HG02642 (cell line): ENCODE data around the gene CDCP1.

Experiments used
- ATAC-seq: cut with Tn5 transposase; IDR thresholded peaks from one replicate; pipeline ENCODE4 v1.9.1; 2021; ENCODE audit warnings: mild to moderate bottlenecking; ENCODE audit not compliant: unreplicated experiment, poor library complexity

Gene CDCP1, protein sequence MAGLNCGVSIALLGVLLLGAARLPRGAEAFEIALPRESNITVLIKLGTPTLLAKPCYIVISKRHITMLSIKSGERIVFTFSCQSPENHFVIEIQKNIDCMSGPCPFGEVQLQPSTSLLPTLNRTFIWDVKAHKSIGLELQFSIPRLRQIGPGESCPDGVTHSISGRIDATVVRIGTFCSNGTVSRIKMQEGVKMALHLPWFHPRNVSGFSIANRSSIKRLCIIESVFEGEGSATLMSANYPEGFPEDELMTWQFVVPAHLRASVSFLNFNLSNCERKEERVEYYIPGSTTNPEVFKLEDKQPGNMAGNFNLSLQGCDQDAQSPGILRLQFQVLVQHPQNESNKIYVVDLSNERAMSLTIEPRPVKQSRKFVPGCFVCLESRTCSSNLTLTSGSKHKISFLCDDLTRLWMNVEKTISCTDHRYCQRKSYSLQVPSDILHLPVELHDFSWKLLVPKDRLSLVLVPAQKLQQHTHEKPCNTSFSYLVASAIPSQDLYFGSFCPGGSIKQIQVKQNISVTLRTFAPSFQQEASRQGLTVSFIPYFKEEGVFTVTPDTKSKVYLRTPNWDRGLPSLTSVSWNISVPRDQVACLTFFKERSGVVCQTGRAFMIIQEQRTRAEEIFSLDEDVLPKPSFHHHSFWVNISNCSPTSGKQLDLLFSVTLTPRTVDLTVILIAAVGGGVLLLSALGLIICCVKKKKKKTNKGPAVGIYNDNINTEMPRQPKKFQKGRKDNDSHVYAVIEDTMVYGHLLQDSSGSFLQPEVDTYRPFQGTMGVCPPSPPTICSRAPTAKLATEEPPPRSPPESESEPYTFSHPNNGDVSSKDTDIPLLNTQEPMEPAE

DNA sequence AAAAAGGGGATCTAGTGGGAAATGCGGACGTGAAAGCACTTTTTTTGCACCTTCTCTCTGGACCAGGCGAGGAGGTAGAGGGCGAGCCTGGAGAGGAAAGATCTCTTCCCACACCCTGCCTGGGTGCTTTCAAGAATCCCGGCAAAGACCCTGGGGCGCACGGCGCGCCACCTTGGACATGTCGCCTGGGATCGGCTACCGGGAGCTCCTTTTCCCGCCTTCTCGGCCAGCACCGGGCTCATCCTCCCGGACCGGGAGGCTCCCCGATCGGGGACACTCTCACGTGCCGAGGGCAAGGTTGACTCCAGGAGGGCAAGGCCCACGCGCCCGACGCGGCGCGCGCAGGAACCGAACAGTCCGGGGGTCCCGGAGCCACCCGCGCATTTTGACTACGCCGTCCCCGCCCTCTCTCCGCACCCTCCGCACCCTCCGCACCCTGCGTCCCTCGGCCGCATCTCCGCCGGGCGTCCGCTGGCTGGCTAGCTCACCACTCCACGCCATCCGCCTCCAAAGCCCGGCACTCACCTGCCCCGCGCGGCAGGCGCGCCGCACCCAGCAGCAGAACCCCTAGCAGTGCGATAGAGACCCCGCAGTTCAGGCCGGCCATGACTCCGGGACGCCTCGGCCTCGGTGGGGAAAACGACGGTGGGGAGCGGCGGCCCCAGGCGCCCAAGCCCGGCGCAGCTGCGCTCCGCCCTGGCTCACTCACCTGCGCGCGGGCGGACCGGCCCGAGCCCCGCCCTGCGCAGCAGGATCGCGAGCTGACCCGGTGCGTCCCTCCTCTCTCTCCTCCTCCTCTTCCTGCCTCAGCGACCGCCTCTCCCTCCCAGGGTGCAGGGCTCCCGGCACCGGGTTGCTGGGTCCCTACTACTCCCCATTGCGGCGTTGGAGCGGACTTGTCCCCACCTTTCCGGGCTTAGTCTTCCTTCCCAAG is at the start of gene CDCP1:
CDCP1 (minus strand) TSS at position 698 of the 934 bp plus-strand sequence; CDS start at position 607, 91 bp downstream.
- no peak for ATAC-seq

DNA sequence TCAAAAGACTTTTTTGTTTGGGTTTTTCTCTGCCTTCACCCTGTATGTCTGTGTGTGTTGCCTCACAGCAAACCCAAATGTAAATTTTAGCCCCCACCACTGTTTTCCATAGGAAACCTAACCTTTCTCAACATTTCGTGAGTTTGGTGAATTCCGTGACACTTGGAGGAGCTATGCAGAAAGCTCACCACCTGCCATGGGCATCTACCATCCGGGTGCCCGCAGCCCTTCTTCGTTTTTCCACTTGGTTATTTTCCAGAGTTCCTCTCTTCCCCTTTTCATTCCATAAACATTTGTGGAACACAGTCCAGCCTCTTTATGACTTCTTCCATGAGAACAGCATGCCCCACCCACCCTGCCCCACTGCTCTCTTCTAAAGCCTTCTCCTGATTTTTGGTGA is 48.6 kb upstream of the CDCP1 start:
- no peak for ATAC-seq

DNA sequence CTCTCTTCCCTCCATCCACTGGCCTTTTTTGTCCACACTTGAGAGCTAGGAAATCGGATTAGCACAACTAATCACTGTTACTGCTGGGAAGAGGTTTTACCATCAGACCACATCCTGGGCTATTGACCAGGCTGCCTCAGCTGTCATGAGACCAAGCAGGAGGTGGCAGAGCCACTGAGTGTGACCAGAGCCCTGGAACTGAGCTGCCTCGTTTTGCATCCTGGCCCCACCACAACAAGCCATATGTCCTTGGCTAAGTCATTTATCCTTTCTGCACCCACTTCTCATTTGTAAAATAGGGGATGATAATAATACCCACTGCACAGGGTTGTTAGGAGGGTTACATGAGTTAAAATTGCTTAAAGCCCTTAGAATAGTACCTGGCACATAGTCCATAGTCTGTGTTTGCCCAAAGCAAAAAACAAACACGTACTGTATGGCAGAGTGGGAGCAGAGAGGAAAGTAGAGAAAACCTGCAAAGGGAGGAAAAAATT is 45.8 kb upstream of the CDCP1 start:
- ATAC-seq: no peak

DNA sequence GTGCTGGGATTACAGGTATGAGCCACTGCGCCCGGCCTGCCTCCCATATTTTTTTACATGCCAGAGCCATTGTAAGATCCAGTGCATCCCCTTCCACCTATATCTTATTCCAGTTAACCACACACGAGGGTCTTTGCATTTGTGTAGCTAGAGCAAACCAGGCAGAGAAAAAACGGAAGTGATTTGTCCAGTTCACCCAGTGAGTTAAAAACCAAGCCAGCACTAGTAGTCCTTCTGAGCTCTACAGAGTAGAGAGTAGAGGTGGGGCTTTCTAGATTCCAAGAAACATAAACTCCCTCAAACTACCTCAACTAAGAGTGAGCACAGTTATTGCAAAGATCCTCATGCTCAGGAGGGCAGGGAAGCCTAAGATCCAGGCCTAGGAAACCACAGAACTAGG is 45.2 kb upstream of the CDCP1 start:
- no peak for ATAC-seq

DNA sequence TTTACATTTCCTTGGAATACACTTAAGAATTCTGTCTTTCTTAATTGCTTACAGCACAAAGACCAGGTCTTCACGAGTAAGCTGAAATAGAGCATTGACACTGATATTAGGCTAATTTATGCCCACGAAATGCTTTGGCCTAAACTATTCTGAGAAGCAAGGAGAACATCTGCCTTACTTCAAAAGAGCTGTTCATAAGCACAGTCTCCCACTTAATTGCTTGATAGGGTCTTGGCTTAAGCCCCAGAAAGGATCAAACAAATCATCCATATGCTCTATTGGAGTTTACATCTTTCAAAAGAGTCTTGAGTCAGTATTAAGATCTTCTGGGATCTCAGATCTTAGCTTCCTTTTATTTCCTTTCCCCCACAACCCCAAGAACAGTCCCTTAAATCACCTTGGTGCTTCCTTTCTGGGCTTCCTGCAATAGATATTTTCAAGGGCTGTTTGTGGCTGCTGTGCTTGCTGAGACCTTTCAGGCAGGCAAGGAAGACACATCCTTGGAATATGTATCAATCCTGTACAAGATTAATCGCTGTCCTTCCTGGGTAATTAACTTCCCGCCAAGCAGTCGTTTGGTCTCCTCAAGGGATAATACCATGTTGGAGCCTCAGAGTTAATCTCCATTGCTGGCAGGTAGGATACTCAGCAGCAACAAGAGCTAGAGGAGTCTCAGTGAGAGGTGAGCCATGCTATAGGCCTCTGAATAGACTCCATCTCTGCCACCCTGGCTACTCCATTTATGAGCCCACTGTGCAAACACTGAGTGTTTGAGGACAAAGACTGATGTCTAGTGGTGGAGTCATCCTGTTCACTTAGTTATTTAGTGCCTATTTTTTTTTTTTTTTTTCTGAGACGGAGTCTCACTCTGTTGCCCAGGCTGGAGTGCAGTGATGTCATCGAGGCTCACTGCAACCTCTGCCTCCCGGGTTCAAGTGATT is 42.8 kb upstream of the CDCP1 start:
- no peak for ATAC-seq

DNA sequence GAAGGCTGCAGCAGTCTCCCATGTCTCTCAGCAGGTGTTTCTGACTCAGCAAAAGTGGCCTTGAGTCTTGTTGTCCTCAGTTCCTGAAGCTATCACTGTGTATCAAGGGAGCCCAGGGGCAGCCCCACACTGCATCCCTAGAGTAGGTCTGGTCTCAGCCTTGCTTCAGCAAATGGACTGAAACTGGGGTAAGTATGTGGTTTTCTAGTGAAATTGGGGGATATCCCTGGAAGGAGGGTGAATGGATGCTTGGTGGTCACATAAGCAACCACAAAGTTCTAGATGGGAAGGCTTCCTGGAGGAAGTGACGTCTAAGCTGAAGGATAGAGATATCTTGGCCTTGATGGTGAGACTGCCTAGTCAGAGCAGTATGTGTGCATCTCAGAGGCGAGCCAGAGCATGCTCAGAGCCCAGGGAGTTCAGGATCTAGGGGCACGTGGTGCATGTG is 41.5 kb upstream of the CDCP1 start:
- ATAC-seq: no peak

DNA sequence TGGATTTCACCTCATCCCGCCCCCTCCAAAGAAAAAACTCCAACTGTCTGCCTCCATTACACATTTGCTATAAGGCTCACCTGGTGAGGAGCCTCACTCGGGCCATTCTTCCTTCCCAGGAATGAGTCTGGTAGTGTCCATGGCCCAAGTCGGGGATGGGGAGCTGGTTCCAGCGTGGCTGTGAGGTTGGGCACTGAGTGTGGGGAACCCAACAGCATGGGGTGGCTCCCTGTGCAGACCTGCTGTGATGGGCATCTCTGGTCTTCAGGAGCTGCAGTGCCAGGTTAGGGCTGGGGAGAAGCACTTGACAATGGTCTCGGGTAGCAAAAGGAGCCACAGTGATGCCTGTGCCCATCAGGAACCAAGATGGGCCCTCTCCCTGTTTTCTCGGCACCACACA is 40.7 kb upstream of the CDCP1 start:
- no peak for ATAC-seq

DNA sequence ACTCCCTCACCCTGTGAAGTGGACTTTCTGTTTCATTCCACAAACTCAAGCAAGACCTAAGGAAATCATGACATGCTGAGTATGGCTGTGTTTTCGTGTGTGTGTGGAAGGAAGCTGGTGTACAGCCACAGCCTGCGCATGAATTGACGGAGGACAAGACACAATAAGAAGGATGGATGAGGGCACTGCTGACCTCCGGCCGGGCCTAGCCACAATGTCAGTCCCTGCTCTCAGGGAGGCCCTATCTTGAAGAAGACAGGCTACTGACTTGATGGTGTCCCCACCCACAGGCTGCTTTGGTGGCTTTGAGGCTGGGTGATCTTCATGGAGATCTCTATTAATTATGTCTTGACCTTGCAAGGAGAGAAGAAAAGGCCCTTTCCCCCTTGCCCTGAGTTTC is 39.3 kb upstream of the CDCP1 start:
- no peak for ATAC-seq

DNA sequence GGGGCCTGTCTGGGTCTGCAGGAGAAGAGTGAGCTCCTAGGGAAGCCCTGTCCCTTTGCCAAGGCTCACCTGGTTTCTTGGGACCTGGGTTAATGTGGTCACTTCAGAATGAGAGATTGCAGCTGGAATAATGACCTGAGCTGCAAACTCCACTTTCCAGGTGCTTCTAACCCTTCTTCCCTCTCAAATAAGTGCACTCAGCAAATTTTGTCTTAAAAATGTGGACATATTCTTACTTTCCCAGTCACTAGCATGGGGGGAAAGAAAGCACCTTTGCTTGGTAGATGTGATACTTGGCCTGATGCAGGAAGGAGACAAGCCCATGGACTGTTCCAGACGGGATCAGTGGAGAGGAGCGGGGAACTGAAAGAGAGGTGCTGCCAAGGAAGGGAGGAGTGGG is 38.9 kb upstream of the CDCP1 start:
- no peak for ATAC-seq

DNA sequence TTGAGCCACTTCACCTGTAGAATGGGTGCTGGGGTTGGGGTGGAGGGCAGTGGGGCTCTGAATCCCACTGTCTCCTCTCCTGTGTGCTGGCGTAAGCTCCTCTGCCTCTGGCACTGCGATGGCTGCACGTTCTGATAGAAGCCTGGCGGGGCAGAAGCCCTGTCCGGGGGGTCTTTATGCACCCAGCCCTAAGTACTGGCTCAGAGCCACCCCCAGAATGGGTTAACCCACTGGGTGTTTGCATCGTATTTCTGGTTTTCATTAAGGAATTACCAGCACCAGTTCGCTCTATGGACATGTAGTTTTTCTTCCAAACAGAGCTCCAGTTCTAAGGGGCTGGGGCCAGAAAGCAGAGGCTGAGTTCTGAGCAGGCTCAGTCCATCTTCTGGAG is 37.7 kb upstream of the CDCP1 start:
- ATAC-seq: no peak

DNA sequence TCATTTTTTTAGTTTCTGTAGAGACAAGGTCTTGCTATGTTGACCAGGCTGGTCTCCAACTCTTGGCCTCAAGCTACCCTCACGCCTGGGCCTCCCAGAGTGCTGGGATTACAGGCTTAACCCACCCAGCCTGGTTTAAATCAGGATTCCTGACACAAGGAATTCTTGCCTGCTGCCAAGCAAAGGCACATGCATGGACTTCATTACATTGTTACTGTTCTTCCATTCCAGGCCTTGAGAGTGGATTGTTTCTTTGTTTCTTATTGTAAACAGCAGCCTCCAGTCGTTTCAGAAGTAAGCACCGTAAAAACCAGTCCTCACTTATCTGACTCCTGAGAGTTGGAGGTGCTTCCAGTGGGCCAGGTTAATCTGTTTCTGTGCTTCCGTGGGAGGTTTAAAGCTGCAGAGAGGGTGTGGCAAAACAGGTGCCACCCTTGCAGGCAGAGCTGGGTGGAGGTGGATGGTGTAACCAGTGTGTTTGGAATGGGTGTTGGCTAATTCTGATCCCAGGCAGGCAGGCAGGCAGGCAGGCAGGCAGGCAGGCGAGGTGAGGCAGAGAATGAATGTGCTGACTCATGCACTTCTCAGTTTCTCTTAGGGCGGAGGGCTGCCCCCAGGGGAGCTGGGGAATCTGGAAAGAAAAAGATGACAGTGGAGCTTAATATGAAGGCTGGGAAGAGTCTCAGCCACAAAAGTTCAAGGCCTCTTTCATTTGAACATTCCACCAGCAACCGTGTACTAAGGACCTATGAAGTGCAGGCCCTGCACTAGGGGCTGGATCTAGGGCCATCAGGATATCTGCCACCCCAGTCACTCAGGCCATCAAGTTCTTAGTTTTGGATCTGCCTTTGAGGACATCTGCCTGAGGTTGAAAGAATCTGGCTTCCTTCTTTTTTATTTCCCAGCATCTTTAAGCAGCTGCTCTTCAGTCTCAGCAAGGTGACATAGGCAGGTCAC is 37.0 kb upstream of the CDCP1 start:
- ATAC-seq: no peak

DNA sequence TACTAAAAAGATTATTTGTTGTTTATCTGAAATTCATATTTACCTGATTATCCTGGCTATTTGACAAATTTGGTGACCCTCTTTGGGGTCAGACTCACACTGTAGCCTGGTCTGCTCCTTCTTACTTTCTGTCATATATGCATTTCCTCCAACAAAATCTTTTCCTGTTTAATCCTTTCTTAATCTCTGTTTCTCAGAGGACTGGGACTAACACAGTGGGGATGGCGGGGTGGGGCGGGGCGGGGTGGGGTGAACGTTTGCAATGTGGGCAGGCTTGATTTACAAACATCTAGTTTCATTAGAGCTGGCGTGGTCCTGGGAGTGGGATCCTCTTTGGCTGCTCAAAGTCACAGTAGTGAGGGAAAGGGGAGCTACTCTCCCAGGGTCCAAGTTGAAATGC is 35.3 kb upstream of the CDCP1 start:
- ATAC-seq: no peak

DNA sequence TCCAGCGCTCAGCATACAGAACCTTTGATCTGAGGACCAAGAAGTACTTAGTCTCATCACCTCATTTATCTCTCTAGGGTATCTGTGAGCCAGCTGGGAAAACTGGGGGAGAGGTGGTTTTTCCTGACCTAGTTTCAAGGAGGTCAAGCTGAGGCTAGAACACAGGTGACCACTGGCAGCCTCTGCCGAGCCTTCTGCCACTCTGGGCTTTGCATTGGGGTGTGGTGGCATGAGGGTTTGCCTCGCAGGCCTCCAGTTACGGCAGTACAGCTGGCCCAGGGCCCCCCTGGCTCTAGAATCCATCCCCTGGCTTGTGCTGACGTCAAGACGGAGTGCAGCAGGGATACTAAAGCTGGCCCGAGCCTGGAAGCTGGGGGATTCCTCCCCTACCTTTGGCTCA is 34.7 kb upstream of the CDCP1 start:
- no peak for ATAC-seq

DNA sequence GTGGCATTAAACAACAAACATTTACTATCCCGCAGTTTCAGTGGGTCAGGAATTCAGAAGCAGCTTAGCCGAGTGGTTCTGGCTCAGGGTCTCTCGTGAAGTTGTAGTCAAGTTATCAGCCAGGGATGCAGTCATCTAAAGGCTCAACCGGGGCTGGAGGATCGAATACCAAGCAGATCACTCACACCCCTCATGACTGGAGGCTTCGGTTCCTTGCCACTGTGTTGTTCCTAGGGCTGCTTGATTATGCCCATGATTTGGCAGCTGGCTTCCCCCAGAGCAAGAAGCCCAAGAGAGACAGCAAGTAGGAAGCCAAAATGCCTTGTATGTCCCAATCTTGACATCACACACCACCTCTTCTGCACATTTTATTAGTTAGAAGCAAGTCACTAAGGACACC is 33.9 kb upstream of the CDCP1 start:
- no peak for ATAC-seq

DNA sequence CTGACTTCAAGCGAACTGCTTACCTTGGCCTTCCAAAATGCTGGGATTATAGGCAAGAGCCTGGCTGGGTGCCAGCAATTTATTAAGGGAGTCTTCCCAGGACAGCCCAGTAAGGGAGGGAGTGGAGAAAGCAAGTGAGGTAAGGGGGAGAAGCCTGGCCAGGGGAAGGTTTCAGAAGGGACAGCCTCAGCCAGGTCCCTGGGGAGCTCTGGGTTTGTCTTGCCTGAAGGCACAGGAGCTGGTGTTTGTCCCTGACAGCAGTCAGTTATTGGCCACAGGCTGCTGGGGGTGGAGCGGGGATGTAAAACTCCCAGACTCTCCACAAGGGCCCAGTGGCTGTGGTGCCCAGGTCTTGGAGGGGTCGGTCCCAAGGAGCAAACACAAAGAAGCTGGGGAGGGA is 33.0 kb upstream of the CDCP1 start:
- ATAC-seq: no peak

DNA sequence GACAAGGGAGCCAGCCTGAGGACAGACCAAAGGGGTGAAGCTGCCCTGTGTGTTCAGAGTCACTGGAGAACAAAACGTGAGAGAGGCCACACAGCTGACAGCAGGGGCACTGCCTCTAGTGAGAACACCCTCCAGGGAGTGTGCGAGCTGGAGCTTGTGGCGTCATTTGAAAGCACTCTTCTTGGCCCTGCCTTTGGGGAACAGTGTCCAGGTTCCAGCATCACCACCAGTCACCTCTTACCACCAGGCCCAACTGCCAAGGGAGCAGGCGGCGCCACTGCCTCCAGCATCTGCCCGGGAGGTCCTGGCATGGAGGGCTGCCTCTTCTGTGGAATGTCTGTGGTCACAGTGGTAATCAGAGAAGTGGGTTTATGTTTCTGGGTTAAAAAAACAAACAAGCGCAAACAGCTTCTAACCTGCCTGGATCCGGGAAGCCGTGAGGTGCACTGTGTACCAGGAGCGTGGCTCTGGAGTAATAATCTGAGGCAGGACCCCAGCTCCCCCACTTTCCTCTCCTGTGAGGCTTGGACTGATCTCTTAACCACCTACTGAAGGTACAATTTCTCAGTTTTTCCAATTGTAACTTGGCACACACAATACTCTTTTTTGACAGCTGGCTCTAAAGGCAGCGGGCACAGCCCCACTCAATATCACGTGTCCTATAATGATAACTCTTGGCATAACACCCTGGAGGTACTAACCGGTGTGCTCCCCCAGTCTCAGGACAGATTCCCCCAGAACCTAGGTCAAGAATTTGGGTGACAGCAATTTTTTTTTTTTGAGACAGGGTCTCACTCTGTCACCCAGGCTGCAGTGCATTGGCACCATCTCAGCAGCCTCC is 32.2 kb upstream of the CDCP1 start:
- no peak for ATAC-seq

DNA sequence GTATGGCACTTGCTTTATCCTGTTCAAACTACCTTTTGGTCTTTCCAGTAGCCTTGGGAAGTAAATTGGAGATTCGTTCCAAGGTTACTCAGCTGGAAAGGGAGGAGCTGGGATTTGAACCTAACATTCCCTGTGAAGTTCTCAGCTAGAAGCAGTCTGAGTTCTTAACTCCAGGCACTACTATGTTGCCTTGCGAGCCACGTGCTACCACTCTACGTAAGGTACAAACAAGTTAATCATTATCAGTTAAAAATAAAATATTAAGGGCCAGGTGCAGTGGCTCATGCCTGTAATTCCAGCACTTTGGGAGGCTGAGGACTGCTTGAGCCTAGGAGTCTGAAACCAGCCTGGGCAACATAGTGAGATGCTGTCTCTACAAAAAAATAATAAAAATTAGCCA is 30.7 kb upstream of the CDCP1 start:
- ATAC-seq: no peak
